ENCODE measurements around the gene OR2A14. TPM values are rescaled to one million over a fixed set of nuclear protein-coding genes. Genes with fewer than 3 reads are reported as not detected.

OR2A14 gene
- total RNA-seq, 1 donor: not detected

DNA sequence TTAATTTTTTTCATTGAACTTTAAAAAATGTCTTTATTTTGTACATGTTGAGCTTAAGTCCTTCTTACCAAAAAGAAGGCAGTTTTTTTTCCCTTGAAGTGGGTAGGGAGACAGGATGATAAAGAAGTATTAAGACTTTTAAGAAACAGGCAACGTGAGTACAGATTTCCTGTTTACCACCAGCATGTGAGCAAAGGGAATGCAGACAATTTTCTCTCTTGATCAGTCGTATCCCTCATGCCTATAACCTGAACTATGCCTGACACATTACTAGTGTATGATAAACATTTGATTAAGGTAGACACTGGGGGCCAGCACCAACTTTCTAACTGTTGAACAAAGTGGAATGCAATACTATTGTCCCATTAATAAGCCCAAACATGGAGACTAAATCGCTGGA, 22.4 kb upstream of the OR2A14 start:
- TF ChIP-seq, protein P1, sequence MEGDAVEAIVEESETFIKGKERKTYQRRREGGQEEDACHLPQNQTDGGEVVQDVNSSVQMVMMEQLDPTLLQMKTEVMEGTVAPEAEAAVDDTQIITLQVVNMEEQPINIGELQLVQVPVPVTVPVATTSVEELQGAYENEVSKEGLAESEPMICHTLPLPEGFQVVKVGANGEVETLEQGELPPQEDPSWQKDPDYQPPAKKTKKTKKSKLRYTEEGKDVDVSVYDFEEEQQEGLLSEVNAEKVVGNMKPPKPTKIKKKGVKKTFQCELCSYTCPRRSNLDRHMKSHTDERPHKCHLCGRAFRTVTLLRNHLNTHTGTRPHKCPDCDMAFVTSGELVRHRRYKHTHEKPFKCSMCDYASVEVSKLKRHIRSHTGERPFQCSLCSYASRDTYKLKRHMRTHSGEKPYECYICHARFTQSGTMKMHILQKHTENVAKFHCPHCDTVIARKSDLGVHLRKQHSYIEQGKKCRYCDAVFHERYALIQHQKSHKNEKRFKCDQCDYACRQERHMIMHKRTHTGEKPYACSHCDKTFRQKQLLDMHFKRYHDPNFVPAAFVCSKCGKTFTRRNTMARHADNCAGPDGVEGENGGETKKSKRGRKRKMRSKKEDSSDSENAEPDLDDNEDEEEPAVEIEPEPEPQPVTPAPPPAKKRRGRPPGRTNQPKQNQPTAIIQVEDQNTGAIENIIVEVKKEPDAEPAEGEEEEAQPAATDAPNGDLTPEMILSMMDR (IDR thresholded peaks at IDR 0.05; ENCODE audit: insufficient read depth, low read depth, low read length): no peak

DNA sequence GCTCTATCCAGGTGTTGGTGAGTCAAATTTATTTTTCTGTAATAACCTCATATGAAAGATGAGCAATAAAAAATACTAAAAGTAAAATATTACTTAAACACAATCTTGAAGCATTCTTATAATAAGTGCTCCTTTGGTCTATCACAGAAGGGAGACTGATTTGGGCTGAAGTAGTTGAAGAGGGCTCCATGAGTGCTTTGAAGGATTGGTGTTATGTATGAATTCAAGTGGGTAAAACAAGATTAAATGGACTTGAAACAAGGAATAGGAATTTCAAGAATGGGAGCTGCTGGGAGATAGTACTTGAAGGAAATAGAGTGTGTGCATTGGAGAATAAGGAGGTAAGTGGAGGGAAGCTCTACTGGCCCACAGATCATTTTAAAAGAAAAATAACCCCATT, 20.9 kb upstream of the OR2A14 start:
- no peak overlapping the region for H3K4me3 ChIP-seq (ENCODE audit: low read depth, low read length)
- TF ChIP-seq, protein P1 (IDR thresholded peaks at IDR 0.05; ENCODE audit: insufficient read depth, low read depth, low read length): no peak
- no peak for DNase-seq (ENCODE audit: low read depth)

More for the DNA sequence above, 22.4 kb upstream of the OR2A14 start:
- H3K4me3 ChIP-seq (ENCODE audit: low read depth, low read length): no peak overlapping the region
- no peak for DNase-seq (ENCODE audit: low read depth)

DNA sequence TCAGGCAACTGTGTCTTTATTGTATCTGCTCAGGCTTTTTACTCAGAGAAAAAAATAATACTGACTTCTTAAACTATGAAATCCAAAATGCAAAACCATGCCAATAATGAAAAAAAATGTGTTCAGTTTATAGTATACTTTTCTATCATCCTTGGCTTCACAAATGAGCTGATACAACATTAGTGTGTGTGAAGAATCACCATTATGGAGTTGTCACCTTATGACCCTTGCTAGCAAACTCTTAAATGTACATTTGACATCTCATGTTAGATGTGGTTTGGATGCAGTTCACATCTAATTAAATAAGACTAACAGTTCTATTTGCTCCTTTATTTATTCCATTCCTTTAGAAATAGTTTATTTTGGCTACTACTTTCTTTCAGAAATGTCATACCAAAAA, 17.8 kb upstream of the OR2A14 start:
- TF ChIP-seq, protein P1 (IDR thresholded peaks at IDR 0.05; ENCODE audit: insufficient read depth, low read depth, low read length): no peak
- DNase-seq (ENCODE audit: low read depth): no peak
- no peak overlapping the region for H3K4me3 ChIP-seq (ENCODE audit: low read depth, low read length)

DNA sequence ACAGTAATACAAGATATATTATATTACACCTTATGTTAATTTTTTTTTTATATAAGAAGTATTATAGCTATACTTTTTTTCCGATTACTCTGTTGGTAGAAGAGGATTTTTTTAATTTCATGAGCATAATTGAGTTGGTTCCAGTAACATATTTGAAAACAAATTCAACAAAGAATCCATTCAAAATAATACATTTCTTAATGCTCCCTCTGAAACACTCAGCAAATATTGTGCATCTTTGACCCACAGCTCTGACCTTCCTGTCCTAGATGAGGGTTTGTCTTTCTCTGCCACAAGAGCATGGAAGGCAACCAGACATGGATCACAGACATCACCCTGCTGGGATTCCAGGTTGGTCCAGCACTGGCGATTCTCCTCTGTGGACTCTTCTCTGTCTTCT, 13.7 kb upstream of the OR2A14 start, which contains the start of gene OR2A2:
Gene OR2A2, plus strand, starts transcription at position 301 of the 400 bp plus-strand sequence. Its CDS starts 0 bp downstream, at position 301.
- TF ChIP-seq, protein P1 (IDR thresholded peaks at IDR 0.05; ENCODE audit: insufficient read depth, low read depth, low read length): no peak
- DNase-seq (ENCODE audit: low read depth): no peak
- H3K4me3 ChIP-seq (ENCODE audit: low read depth, low read length): no peak within 1 kb of the TSS

DNA sequence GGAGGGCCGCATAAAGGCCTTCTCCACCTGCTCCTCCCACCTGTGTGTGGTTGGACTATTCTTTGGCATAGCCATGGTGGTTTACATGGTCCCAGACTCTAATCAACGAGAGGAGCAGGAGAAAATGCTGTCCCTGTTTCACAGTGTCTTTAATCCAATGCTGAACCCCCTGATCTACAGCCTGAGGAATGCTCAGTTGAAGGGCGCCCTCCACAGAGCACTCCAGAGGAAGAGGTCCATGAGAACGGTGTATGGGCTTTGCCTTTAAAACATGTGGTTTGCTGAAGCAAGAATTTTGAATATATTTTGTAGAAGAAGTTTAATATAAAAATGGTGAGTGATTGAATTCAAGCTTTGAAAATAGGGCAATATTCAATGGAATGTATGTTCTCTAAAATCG, 12.7 kb upstream of the OR2A14 start:
- no peak for DNase-seq (ENCODE audit: low read depth)
- no peak overlapping the region for H3K4me3 ChIP-seq (ENCODE audit: low read depth, low read length)
- TF ChIP-seq, protein P1 (IDR thresholded peaks at IDR 0.05; ENCODE audit: insufficient read depth, low read depth, low read length): no peak

DNA sequence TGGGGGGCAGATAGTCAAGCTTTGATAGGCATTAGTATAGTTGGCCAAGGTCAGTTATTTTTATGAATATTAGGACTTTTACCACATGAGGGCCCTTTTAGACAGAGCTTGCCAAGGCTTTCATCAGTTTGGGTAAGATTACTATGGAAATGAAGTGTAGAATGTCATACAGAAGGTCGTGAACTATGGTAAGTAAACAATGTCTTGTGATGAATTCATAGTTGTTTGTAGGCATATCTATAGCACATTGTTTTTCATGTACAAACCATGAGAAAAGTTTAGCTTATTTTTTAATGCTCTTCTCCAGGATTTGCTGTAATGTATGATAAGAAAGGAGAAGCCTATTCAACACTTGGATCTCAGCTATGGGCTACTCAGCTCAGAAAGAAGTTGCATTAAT, 9.3 kb upstream of the OR2A14 start:
- no peak overlapping the region for H3K4me3 ChIP-seq (ENCODE audit: low read depth, low read length)
- TF ChIP-seq, protein P1 (IDR thresholded peaks at IDR 0.05; ENCODE audit: insufficient read depth, low read depth, low read length): no peak
- DNase-seq (ENCODE audit: low read depth): no peak

DNA sequence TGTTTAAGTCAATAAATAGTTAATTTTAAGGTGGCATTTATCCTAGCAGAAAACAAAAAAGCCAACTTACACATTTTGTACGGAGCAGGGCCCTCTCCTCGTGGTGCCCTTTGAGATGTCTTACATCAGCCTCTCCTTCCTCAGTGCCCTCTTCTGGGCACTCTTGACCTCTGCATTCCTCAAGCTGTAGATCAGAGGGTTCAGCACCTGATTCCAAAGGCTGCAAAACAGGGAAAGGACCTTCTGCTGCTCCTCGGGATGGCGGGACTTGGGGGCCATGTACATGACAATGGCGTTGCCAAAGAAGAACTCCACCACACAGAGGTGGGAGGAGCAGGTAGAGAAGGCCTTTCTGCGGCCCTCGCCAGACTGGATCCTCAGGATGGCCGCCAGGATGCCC, 4.6 kb upstream of the OR2A14 start:
- no peak overlapping the region for H3K4me3 ChIP-seq (ENCODE audit: low read depth, low read length)
- TF ChIP-seq, protein P1 (IDR thresholded peaks at IDR 0.05; ENCODE audit: insufficient read depth, low read depth, low read length): no peak
- DNase-seq (ENCODE audit: low read depth): no peak

Measured in fibroblast of villous mesenchyme (primary cell).